Keratinocyte (primary cell): Measurements from ENCODE around the gene FLNA. TPM values are rescaled to one million over a fixed set of nuclear protein-coding genes. Genes with fewer than 3 reads are reported as not detected.

ENCODE experiments used
- DNase-seq: peaks from one replicate; pipeline ENCODE4 v3.0.0-alpha.2; 2011; ENCODE audit warnings: low read depth, missing footprints, low spot score
- FAIRE-seq: peaks from 2 replicates; lab custom pipeline; 2011; peaks lifted over from hg19 to GRCh38; lab: Jason Lieb, UNC
- H2AFZ ChIP-seq: 2 replicates; pipeline ENCODE4 v1.6.0; 2012; ENCODE audit warnings: low read length, control low read depth, inconsistent platforms; ENCODE audit not compliant: control insufficient read depth
- H3K27ac ChIP-seq: 2 replicates; pipeline ENCODE4 v1.5.1; 2011; ENCODE audit warnings: low read length; ENCODE audit not compliant: control insufficient read depth, insufficient read depth
- H3K27me3 ChIP-seq: 3 replicates; pipeline ENCODE4 v1.6.0; 2011; ENCODE audit warnings: low read length; ENCODE audit not compliant: control insufficient read depth, insufficient read depth; ENCODE audit errors: extremely low read depth
- H3K36me3 ChIP-seq, 2 experiments: 2 replicates in 1 of 2; 3 replicates in 1 of 2; pipeline ENCODE4 v1.5.1; 2011; ENCODE audit warnings: low read length in 2 of 2, mild to moderate bottlenecking in 1 of 2; ENCODE audit not compliant: control insufficient read depth in 2 of 2, insufficient read depth in 2 of 2; ENCODE audit errors: extremely low read depth in 1 of 2
- H3K4me1 ChIP-seq: 3 replicates; pipeline ENCODE4 v1.5.1; 2011; ENCODE audit warnings: low read length; ENCODE audit not compliant: control insufficient read depth, insufficient read depth; ENCODE audit errors: extremely low read depth
- H3K4me2 ChIP-seq: 3 replicates; pipeline ENCODE4 v1.6.0; 2011; ENCODE audit warnings: low read depth, low read length; ENCODE audit not compliant: control insufficient read depth, insufficient read depth; ENCODE audit errors: extremely low read depth
- H3K4me3 ChIP-seq, 3 experiments: fragments of 200-600 bp in 1 of 3; sonication (generic) in 1 of 3; 2 replicates in 2 of 3; 3 replicates in 1 of 3; pipeline ENCODE4 v1.5.1; 2011 to 2016; ENCODE audit warnings: low read length in 3 of 3, mild to moderate bottlenecking in 3 of 3, control low read depth in 2 of 3, inconsistent platforms in 1 of 3, low read depth in 1 of 3, mixed read lengths in 1 of 3, mixed run types in 1 of 3, moderate library complexity in 1 of 3; ENCODE audit not compliant: control insufficient read depth in 2 of 3, insufficient read depth in 2 of 3; ENCODE audit errors: extremely low read depth in 1 of 3
- H3K79me2 ChIP-seq: 2 replicates; pipeline ENCODE4 v1.6.0; 2012; ENCODE audit warnings: low read length; ENCODE audit not compliant: control insufficient read depth, insufficient read depth
- H3K9ac ChIP-seq: 3 replicates; pipeline ENCODE4 v1.6.0; 2011; ENCODE audit warnings: low read length; ENCODE audit not compliant: control insufficient read depth, insufficient read depth; ENCODE audit errors: extremely low read depth
- H3K9me1 ChIP-seq: 3 replicates; pipeline ENCODE4 v1.6.0; 2011; ENCODE audit warnings: low read length; ENCODE audit not compliant: control insufficient read depth, insufficient read depth; ENCODE audit errors: extremely low read depth
- H3K9me3 ChIP-seq: 2 replicates; pipeline ENCODE4 v1.5.1; 2012; ENCODE audit warnings: low read depth, low read length; ENCODE audit not compliant: control insufficient read depth
- H4K20me1 ChIP-seq: 3 replicates; pipeline ENCODE4 v1.6.0; 2011; ENCODE audit warnings: low read length; ENCODE audit not compliant: control insufficient read depth, insufficient read depth; ENCODE audit errors: extremely low read depth
- EZH2 ChIP-seq: IDR thresholded peaks from one replicate; pipeline ENCODE4 v1.6.1; 2012; ENCODE audit warnings: inconsistent platforms, mild to moderate bottlenecking, low read length, moderate library complexity
- dilution Hi-C: fragments of 300-500 bp; cut with MboI; formaldehyde crosslinking; loops from one replicate; pipeline ENCODE4 v1.7.0; 2020; ENCODE audit warnings: low sequenced_read_pairs; ENCODE audit not compliant: extremely low pct_ligation_motif_present
- polyA plus RNA-seq, 5 experiments: library from polyadenylated mRNA; depleted of rRNA in 3 of 5; stranded (reverse) in 3 of 5; stranded (forward) in 1 of 5; unstranded in 1 of 5; fragments of >200 nt; gene quantifications; 1 replicate in 1 of 5; 2 replicates in 3 of 5; 3 replicates in 1 of 5; pipeline versions ENCODE4 v1.2.1 to v1.2.3, GENCODE V29; 2011 to 2012; ENCODE audit warnings: missing spikeins in 2 of 5, low read depth in 1 of 5, low replicate concordance in 1 of 5
- TF ChIP-seq, protein P1 (sequence below), 3 experiments: IDR thresholded peaks in 1 of 3; conservative IDR thresholded peaks in 1 of 3; optimal IDR thresholded peaks in 1 of 3; 2 replicates in 2 of 3; 3 replicates in 1 of 3; pipeline versions ENCODE3 to v1.5.1; 2011; ENCODE audit warnings: low read length in 3 of 3, mild to moderate bottlenecking in 3 of 3, moderate library complexity in 2 of 3, control low read depth in 1 of 3, inconsistent platforms in 1 of 3; ENCODE audit not compliant: insufficient read depth in 2 of 3; ENCODE audit errors: extremely low read depth in 1 of 3

The FLNA gene
- polyA plus RNA-seq, 1 donor (not counting 4 experiments of a cell fraction or from before 2014, with no cell fraction given): 245 TPM

DNA sequence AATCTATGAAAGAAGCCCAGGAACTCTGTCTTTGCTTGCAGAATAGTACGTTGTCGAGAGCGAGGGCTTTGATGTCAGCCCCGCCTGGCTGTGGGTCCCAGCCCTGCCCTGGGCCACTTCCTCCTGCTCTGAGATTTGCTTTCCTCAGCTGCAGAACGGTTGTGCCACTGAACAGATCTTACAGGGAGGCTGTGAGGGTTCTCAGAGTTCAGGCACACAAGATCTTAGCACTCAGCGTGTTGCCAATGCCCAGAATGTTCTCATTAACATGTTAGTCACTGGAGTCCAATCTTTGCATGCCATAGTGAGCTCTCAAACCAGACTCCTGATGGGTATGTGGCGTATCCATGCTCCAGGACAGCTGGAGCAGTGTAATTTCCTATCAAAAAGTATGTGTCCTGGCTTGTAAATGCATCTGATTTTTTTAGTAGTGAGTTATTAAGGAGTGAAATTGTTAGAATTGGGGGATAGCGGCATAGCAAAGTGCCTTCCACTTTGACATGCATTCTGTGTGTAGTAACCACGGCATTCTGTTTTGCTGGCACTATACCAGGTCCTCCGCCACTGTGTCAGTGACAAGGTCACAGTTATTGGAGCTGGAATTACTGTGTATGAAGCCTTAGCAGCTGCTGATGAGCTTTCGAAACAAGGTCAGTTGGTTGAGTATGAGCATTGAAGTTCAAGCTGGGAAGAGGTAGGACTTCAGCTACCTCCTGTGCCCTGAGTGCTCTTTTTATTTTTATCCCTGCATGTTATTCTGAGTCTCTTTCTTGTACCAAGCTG, 47.2 kb downstream of the FLNA start:
- Histone ChIP-seq H3K4me2 (no peak overlapping the region), H3K79me2 (no peaks in the 10 kb centered on the region), H4K20me1 (no peaks in the 10 kb centered on the region), H3K4me3 (no peak overlapping the region), H2AFZ (no peak overlapping the region), H3K4me1 (no peaks in the 10 kb centered on the region), H3K27ac (no peak overlapping the region), H3K27me3 (peaks cover 3% of the 10 kb centered on the region), H3K9me3 (no peaks in the 10 kb centered on the region), H3K9ac (no peak overlapping the region), H3K9me1 (no peaks in the 10 kb centered on the region), H3K36me3 (no peaks in the 10 kb centered on the region)
- FAIRE-seq: no peak
- TF ChIP-seq EZH2: no peak
- TF ChIP-seq, protein P1, sequence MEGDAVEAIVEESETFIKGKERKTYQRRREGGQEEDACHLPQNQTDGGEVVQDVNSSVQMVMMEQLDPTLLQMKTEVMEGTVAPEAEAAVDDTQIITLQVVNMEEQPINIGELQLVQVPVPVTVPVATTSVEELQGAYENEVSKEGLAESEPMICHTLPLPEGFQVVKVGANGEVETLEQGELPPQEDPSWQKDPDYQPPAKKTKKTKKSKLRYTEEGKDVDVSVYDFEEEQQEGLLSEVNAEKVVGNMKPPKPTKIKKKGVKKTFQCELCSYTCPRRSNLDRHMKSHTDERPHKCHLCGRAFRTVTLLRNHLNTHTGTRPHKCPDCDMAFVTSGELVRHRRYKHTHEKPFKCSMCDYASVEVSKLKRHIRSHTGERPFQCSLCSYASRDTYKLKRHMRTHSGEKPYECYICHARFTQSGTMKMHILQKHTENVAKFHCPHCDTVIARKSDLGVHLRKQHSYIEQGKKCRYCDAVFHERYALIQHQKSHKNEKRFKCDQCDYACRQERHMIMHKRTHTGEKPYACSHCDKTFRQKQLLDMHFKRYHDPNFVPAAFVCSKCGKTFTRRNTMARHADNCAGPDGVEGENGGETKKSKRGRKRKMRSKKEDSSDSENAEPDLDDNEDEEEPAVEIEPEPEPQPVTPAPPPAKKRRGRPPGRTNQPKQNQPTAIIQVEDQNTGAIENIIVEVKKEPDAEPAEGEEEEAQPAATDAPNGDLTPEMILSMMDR (optimal IDR thresholded peaks at IDR 0.05 in 1 of 3, IDR thresholded peaks at IDR 0.05 in 1 of 3, conservative IDR thresholded peaks at IDR 0.05 in 1 of 3; ENCODE audit: extremely low read depth in 1 of 3, insufficient read depth in 2 of 3, low read length in 3 of 3): no peak
- dilution Hi-C loops: no loop called here
- no peak for DNase-seq

DNA sequence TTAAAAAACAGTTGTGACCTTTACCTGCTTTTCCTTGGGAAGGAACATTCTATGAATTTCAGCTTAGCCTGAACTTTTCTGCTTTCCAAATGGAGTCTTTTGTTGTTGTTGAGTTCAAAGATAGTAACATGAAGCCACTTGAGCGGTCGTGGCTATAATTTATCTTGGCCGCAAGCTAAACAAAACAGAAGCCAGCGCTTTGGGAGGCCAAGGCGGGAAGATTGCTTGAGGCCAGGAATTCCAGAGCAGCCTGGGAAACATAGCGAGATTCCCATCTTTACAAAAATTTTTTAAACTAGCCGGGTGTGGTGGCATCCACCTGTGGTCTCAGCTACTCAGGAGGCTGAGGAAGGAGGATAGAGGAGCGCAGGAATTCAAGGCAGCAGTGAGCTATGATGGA, 48.9 kb downstream of the FLNA start:
- DNase-seq (no peak), FAIRE-seq (no peak)
- TF ChIP-seq, protein P1 (optimal IDR thresholded peaks at IDR 0.05 in 1 of 3, IDR thresholded peaks at IDR 0.05 in 1 of 3, conservative IDR thresholded peaks at IDR 0.05 in 1 of 3; ENCODE audit: extremely low read depth in 1 of 3, insufficient read depth in 2 of 3, low read length in 3 of 3): no peak
- no peak for TF ChIP-seq EZH2
- H3K36me3 ChIP-seq: no peaks in the 10 kb centered on the region
- H2AFZ ChIP-seq: no peak overlapping the region
- no peak overlapping the region for H3K4me3 ChIP-seq
- no peak overlapping the region for H3K4me2 ChIP-seq
- no peak overlapping the region for H3K27ac ChIP-seq
- H3K9me1 ChIP-seq: no peaks in the 10 kb centered on the region
- dilution Hi-C loops: no loop called here
- H3K27me3 ChIP-seq: peaks cover 3% of the 10 kb centered on the region
- no peak overlapping the region for H3K9ac ChIP-seq
- H3K79me2 ChIP-seq: no peaks in the 10 kb centered on the region
- H3K4me1 ChIP-seq: no peaks in the 10 kb centered on the region
- H4K20me1 ChIP-seq: no peaks in the 10 kb centered on the region
- H3K9me3 ChIP-seq: no peaks in the 10 kb centered on the region
